A172 (cell line): Measurements from ENCODE around the gene JAG1. TPM values are rescaled to one million over a fixed set of nuclear protein-coding genes. Genes with fewer than 3 reads are reported as not detected.

Experiments
- DNase-seq: peaks from one replicate; pipeline ENCODE4 v3.0.0-alpha.2; 2015; ENCODE audit warnings: low spot score
- total RNA-seq: library from RNA; depleted of rRNA; stranded (reverse); fragments of >200 nt; shearing (Covaris generic); gene quantifications from 2 replicates; pipeline ENCODE4 v1.2.3, GENCODE V29; 2014

JAG1 gene
- total RNA-seq, 1 experiment from 2014 or later: 9.4 TPM

GRCh38 chr20:10653599-10654249 lies 20.1 kb downstream of the JAG1 start:
- DNase-seq: peak; percentile 73

GRCh38 chr20:10652660-10653261 lies 21.0 kb downstream of the JAG1 start:
- peak; percentile 32 for DNase-seq

- no peak for DNase-seq
Measured at GRCh38 chr20:10652185-10652584, 21.6 kb downstream of the JAG1 start.

- DNase-seq: peak; percentile 79
Measured at GRCh38 chr20:10651227-10651990, 22.4 kb downstream of the JAG1 start.

- DNase-seq: no peak
Measured at GRCh38 chr20:10649797-10650160, 24.0 kb downstream of the JAG1 start.

- DNase-seq: no peak
Measured at GRCh38 chr20:10649080-10649796, 24.6 kb downstream of the JAG1 start.

GRCh38 chr20:10648651-10649050 lies 25.1 kb downstream of the JAG1 start:
- peak; percentile 56 for DNase-seq

- no peak for DNase-seq
Measured at GRCh38 chr20:10647909-10648308, 25.9 kb downstream of the JAG1 start.

- DNase-seq: no peak
Measured at GRCh38 chr20:10647471-10647870, 26.3 kb downstream of the JAG1 start.

- DNase-seq: no peak
Measured at GRCh38 chr20:10646886-10647420, 26.8 kb downstream of the JAG1 start.

GRCh38 chr20:10646006-10646405 lies 27.8 kb downstream of the JAG1 start:
- DNase-seq: no peak

GRCh38 chr20:10645205-10645570 lies 28.6 kb downstream of the JAG1 start:
- no peak for DNase-seq

- DNase-seq: no peak
Measured at GRCh38 chr20:10644458-10645204, 29.2 kb downstream of the JAG1 start.

GRCh38 chr20:10643560-10643873 lies 30.3 kb downstream of the JAG1 start:
- no peak for DNase-seq

GRCh38 chr20:10642856-10643559 lies 30.8 kb downstream of the JAG1 start:
- no peak for DNase-seq

- DNase-seq: no peak
Measured at GRCh38 chr20:10641893-10642292, 31.9 kb downstream of the JAG1 start.

- no peak for DNase-seq
Measured at GRCh38 chr20:10641467-10641866, 32.3 kb downstream of the JAG1 start.

- no peak for DNase-seq
Measured at GRCh38 chr20:10640897-10641296, 32.9 kb downstream of the JAG1 start.

- no peak for DNase-seq
Measured at GRCh38 chr20:10639737-10640556, 33.9 kb downstream of the JAG1 start.

- DNase-seq: no peak
Measured at GRCh38 chr20:10639077-10639736, 34.6 kb downstream of the JAG1 start.
